Jurkat, Clone E6-1 (cell line): ENCODE results near the gene CD83.

Experiments
- DNase-seq: peaks from one replicate; pipeline ENCODE4 v3.0.0-alpha.2; 2011; ENCODE audit warnings: low read depth, low spot score
- H3K4me3 ChIP-seq: 2 replicates; pipeline ENCODE4 v1.5.1; 2011; ENCODE audit warnings: mild to moderate bottlenecking, low read length, control low read depth, moderate library complexity

The CD83 gene

GRCh38 chr6:14118446-14118845 is 874 bp downstream of the CD83 start:
- no peak for DNase-seq
- H3K4me3 ChIP-seq = peak overlapping the region; percentile 82

- H3K4me3 ChIP-seq = no peak overlapping the region
- no peak for DNase-seq
These were observed 2.2 kb downstream of the CD83 start for GRCh38 chr6:14119784-14120183.

- no peak overlapping the region for H3K4me3 ChIP-seq
- no peak for DNase-seq
These were observed 3.0 kb downstream of the CD83 start for GRCh38 chr6:14120546-14120945.

- DNase-seq = no peak
- no peak overlapping the region for H3K4me3 ChIP-seq
These were observed 4.4 kb downstream of the CD83 start for GRCh38 chr6:14121936-14122344.

GRCh38 chr6:14123386-14124111 is 6.0 kb downstream of the CD83 start:
- no peak overlapping the region for H3K4me3 ChIP-seq
- no peak for DNase-seq

- no peak overlapping the region for H3K4me3 ChIP-seq
- no peak for DNase-seq
These were observed 7.8 kb downstream of the CD83 start for GRCh38 chr6:14125346-14125745.

- H3K4me3 ChIP-seq = no peak overlapping the region
- DNase-seq = no peak
These were observed 8.6 kb downstream of the CD83 start for GRCh38 chr6:14126191-14126590.

- H3K4me3 ChIP-seq = no peak overlapping the region
- DNase-seq = no peak
These were observed 10.0 kb downstream of the CD83 start for GRCh38 chr6:14127611-14128010.

GRCh38 chr6:14128012-14128411 is 10.4 kb downstream of the CD83 start:
- H3K4me3 ChIP-seq = no peak overlapping the region

GRCh38 chr6:14128746-14129145 is 11.2 kb downstream of the CD83 start:
- no peak for DNase-seq
- no peak overlapping the region for H3K4me3 ChIP-seq

More at GRCh38 chr6:14128012-14128411, 10.4 kb downstream of the CD83 start:
- peak; percentile 51 for DNase-seq

- DNase-seq = peak; percentile 85
- H3K4me3 ChIP-seq = no peak overlapping the region
These were observed 12.0 kb downstream of the CD83 start for GRCh38 chr6:14129575-14129974.

- H3K4me3 ChIP-seq = no peak overlapping the region
- DNase-seq = no peak
These were observed 13.0 kb downstream of the CD83 start for GRCh38 chr6:14130435-14131075.

- no peak for DNase-seq
These were observed 14.0 kb downstream of the CD83 start for GRCh38 chr6:14131579-14131978.

GRCh38 chr6:14132244-14132920 is 14.8 kb downstream of the CD83 start:
- DNase-seq = no peak
- H3K4me3 ChIP-seq = no peak overlapping the region

More at GRCh38 chr6:14131579-14131978, 14.0 kb downstream of the CD83 start:
- H3K4me3 ChIP-seq = no peak overlapping the region

- H3K4me3 ChIP-seq = no peak overlapping the region
- no peak for DNase-seq
These were observed 15.3 kb downstream of the CD83 start for GRCh38 chr6:14132921-14133275.

- no peak overlapping the region for H3K4me3 ChIP-seq
- no peak for DNase-seq
These were observed 16.8 kb downstream of the CD83 start for GRCh38 chr6:14134211-14134910.

GRCh38 chr6:14135893-14136539 is 18.4 kb downstream of the CD83 start:
- H3K4me3 ChIP-seq = no peak overlapping the region
- no peak for DNase-seq

- no peak for DNase-seq
- no peak overlapping the region for H3K4me3 ChIP-seq
These were observed 21.2 kb downstream of the CD83 start for GRCh38 chr6:14138701-14139215.
